Prostate gland (tissue), 2 donors: ENCODE measurements around the gene EIF4G2. TPM values are rescaled to one million over a fixed set of nuclear protein-coding genes. Genes with fewer than 3 reads are reported as not detected.

Source experiments
- DNase-seq: peaks from one replicate; pipeline ENCODE4 v3.0.0-alpha.2; 2019; ENCODE audit warnings: low spot score
- H3K27ac ChIP-seq, 2 donors: fragments of 200-600 bp; sonication (generic); 2 replicates each; pipeline ENCODE4 v1.5.1; 2017 to 2019
- H3K27me3 ChIP-seq: fragments of 200-600 bp; sonication (generic); replicated peaks from 2 replicates; pipeline ENCODE4 v1.5.1; 2019; ENCODE audit not compliant: insufficient read depth
- H3K36me3 ChIP-seq, 2 donors: fragments of 200-600 bp; sonication (generic); 1 replicate in 1 of 2; 2 replicates in 1 of 2; pipeline versions ENCODE4 v1.5.1 to v1.8.1; 2017 to 2019
- H3K4me1 ChIP-seq: fragments of 200-600 bp; sonication (generic); replicated peaks from 2 replicates; pipeline ENCODE4 v1.5.1; 2019
- H3K4me3 ChIP-seq, 2 donors: fragments of 200-600 bp; sonication (generic); 2 replicates each; pipeline ENCODE4 v1.5.1; 2017 to 2019
- H3K9me3 ChIP-seq: fragments of 200-600 bp; sonication (generic); 2 replicates; pipeline ENCODE4 v1.5.1; 2017
- CTCF ChIP-seq, 4 experiments: fragments of 200-600 bp in 2 of 4; fragments of 450-650 bp in 2 of 4; sonication (generic) in 2 of 4; IDR thresholded peaks; 1 replicate in 3 of 4; 2 replicates in 1 of 4; pipeline ENCODE4 v1.5.1; 2016 to 2019; ENCODE audit warnings: antibody characterized with exemption in 4 of 4, mild to moderate bottlenecking in 2 of 4, moderate library complexity in 2 of 4
- POLR2A ChIP-seq: fragments of 450-650 bp; IDR thresholded peaks from one replicate; pipeline ENCODE4 v1.6.1; 2016; ENCODE audit warnings: antibody characterized with exemption, mild to moderate bottlenecking
- POLR2AphosphoS5 ChIP-seq: sonication (generic); formaldehyde crosslinking; IDR thresholded peaks from one replicate; pipeline ENCODE4 v1.6.1; 2017; ENCODE audit warnings: antibody characterized with exemption
- WGBS: methylation state at CpG from one replicate; pipeline ENCODE4 v1.1.5; 2018; 5-methylcytosine and 5-hydroxymethylcytosine counted together
- intact Hi-C: fragments of 100-400 bp; cut with DNase I; formaldehyde crosslinking; loops from one replicate; pipeline ENCODE4 v1.14.2; 2022
- total RNA-seq, 2 donors: library from RNA; depleted of rRNA; stranded (reverse); fragments of >200 nt; gene quantifications; one replicate each; pipeline ENCODE4 v1.1.0, GENCODE V29; 2016

EIF4G2 gene
- total RNA-seq, 2 donors from 2014 or later: 382 to 500 TPM

DNA sequence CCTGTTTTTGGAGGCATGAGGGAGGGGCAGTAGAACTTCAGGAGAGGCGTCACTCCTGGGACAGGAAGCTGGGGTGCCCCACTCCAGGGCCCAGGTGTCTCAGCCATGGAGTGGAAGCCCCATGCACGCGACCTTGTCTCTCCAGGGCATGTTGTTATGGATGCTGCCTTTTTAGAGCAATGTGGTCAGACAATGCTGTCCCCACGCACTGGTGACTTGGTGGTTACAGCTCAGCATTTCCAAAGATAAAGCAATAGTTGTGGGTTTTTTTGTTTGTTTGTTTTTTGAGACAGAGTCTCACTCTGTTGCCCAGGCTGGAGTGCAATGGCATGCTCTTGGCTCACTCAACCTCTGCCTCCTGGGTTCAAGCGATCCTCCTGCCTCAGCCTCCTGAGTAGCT lies 22.3 kb downstream of the EIF4G2 start:
- Histone ChIP-seq H3K36me3 (no peaks in the 10 kb centered on the region), H3K27me3 (no peaks in the 10 kb centered on the region), H3K27ac (no peak overlapping the region), H3K4me1 (no peaks in the 10 kb centered on the region), H3K9me3 (no peaks in the 10 kb centered on the region), H3K4me3 (no peak overlapping the region)
- TF ChIP-seq CTCF (IDR thresholded peaks at IDR 0.05): no peak
- no peak for TF ChIP-seq POLR2AphosphoS5
- no peak for TF ChIP-seq POLR2A
- DNase-seq: no peak
- WGBS: 91% methylated on average over 5 of the region's 5 CpGs
- intact Hi-C loops: no loop called here

GRCh38 chr11:10785146-10785474 lies 23.6 kb downstream of the EIF4G2 start:
- Histone ChIP-seq H3K36me3 (no peaks in the 10 kb centered on the region), H3K27me3 (no peaks in the 10 kb centered on the region), H3K9me3 (no peaks in the 10 kb centered on the region), H3K4me3 (no peak overlapping the region), H3K4me1 (no peaks in the 10 kb centered on the region), H3K27ac (no peak overlapping the region)
- TF ChIP-seq CTCF (IDR thresholded peaks at IDR 0.05) (no peak), POLR2AphosphoS5 (no peak), POLR2A (no peak)
- intact Hi-C loops: no loop called here
- no peak for DNase-seq
- 62% methylated on average over 4 of the region's 4 CpGs for WGBS

- no peak overlapping the region for H3K27ac ChIP-seq
Observed at GRCh38 chr11:10784232-10785145, 24.2 kb downstream of the EIF4G2 start.

DNA sequence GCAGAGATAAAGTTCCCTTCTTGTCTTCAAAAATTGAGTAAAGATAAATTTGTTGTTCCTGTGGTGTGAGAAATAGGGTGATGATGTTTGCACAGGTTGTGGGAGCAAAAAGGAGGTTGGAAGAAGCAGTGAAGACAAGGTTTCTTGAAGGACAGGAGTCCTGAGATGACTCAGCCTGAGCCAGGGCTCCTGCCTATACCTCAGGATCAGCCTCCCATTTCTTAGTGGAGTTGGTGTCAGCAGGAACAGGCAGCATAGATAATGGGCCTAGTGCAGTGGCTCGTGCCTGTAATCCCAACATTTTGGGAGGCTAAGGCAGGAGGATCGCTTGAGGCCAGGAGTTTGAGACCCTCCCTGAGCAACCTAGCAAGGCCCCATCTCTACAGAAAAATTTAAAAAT lies 28.7 kb downstream of the EIF4G2 start:
- Histone ChIP-seq H3K36me3 (peaks cover 8 to 15% of the 10 kb centered on the region in 2 donors), H3K4me1 (no peaks in the 10 kb centered on the region), H3K4me3 (no peak overlapping the region), H3K9me3 (no peaks in the 10 kb centered on the region), H3K27ac (no peak overlapping the region), H3K27me3 (no peaks in the 10 kb centered on the region)
- no peak for TF ChIP-seq POLR2AphosphoS5
- TF ChIP-seq POLR2A: no peak
- TF ChIP-seq CTCF (IDR thresholded peaks at IDR 0.05): no peak
- WGBS: 97% methylated on average over 2 of the region's 2 CpGs
- DNase-seq: no peak
- intact Hi-C loops: no loop called here

More at GRCh38 chr11:10784232-10785145, 24.2 kb downstream of the EIF4G2 start:
- TF ChIP-seq POLR2AphosphoS5 (no peak), POLR2A (no peak), CTCF (IDR thresholded peaks at IDR 0.05) (no peak)
- no peaks in the 10 kb centered on the region for H3K4me1 ChIP-seq
- intact Hi-C loops: no loop called here
- H3K27me3 ChIP-seq: no peaks in the 10 kb centered on the region
- DNase-seq: no peak
- H3K4me3 ChIP-seq: no peak overlapping the region
- H3K9me3 ChIP-seq: no peaks in the 10 kb centered on the region
- H3K36me3 ChIP-seq: no peaks in the 10 kb centered on the region
- WGBS: 23% methylated on average over 10 of the region's 10 CpGs

- Histone ChIP-seq H3K9me3 (no peaks in the 10 kb centered on the region), H3K27ac (no peak overlapping the region), H3K36me3 (peaks cover 8 to 16% of the 10 kb centered on the region in 2 donors), H3K27me3 (no peaks in the 10 kb centered on the region), H3K4me1 (no peaks in the 10 kb centered on the region), H3K4me3 (no peak overlapping the region)
- no peak for DNase-seq
- TF ChIP-seq POLR2AphosphoS5 (no peak), POLR2A (no peak), CTCF (IDR thresholded peaks at IDR 0.05) (no peak)
- WGBS: 69% methylated on average over 1 of the region's 1 CpG
- intact Hi-C loops: no loop called here
Observed at GRCh38 chr11:10779086-10779485, 29.6 kb downstream of the EIF4G2 start.
